ENCODE measurements around the gene KCNN1.
A peak's percentile ranks its signal among the peaks of the same experiment; 100 is the strongest.

The KCNN1 gene

DNA sequence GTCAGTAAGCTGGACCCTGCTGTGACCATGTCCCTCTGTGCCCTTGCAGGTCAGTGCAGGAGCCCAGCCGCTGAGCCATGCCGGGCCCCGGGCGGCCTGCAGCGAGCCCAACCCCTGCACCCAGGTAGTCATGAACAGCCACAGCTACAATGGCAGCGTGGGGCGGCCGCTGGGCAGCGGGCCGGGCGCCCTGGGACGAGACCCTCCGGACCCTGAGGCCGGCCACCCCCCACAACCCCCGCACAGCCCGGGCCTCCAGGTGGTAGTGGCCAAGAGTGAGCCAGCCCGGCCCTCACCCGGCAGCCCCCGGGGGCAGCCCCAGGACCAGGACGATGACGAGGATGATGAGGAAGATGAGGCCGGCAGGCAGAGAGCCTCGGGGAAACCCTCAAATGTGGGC lies 6.9 kb downstream of the KCNN1 start:
- no peak for TF ChIP-seq CTCF (IDR thresholded peaks at IDR 0.05)
- H3K9me3 Mint-ChIP-seq: no peaks in the 10 kb centered on the region
- no peak for DNase-seq
- no peak overlapping the region for H3K4me3 Mint-ChIP-seq
- no peak overlapping the region for H3K27ac Mint-ChIP-seq
- peaks cover 19% of the 10 kb centered on the region for H3K4me1 Mint-ChIP-seq
- H3K36me3 Mint-ChIP-seq (ENCODE audit: low read depth): peaks cover 26% of the 10 kb centered on the region
- no peaks in the 10 kb centered on the region for H3K27me3 Mint-ChIP-seq (ENCODE audit: low read depth, poor library complexity)

DNA sequence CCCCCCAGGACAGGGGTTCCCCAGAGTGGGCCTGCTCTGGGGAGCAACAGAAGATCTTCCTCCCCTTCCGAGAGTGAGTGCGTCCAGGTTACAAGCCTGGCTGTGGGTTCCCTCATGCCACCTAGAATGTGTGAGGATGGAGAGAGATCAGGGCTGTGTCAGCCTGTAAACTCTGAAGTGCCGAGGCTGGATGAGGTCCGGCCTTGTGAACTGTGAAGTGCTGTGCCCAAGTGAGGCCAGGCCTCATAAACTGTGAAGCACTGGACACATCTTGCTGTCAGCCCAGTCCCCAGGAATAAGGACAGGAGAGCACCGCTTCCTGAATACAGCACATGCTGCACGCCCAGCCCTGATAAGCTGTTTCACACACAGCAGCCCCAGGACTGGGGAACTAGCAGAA lies 7.6 kb downstream of the KCNN1 start:
- Mint-ChIP-seq H3K27ac (no peak overlapping the region), H3K36me3 (ENCODE audit: low read depth) (peaks cover 29% of the 10 kb centered on the region), H3K9me3 (no peaks in the 10 kb centered on the region), H3K4me3 (no peak overlapping the region), H3K27me3 (ENCODE audit: low read depth, poor library complexity) (peaks cover under 1% of the 10 kb centered on the region), H3K4me1 (peaks cover 16% of the 10 kb centered on the region)
- DNase-seq: no peak
- no peak for TF ChIP-seq CTCF (IDR thresholded peaks at IDR 0.05)

- H3K4me3 Mint-ChIP-seq: no peak overlapping the region
- no peak for TF ChIP-seq CTCF (IDR thresholded peaks at IDR 0.05)
- H3K4me1 Mint-ChIP-seq: peaks cover 12% of the 10 kb centered on the region
Measured at GRCh38 chr19:17975032-17975431, 8.1 kb downstream of the KCNN1 start.

DNA sequence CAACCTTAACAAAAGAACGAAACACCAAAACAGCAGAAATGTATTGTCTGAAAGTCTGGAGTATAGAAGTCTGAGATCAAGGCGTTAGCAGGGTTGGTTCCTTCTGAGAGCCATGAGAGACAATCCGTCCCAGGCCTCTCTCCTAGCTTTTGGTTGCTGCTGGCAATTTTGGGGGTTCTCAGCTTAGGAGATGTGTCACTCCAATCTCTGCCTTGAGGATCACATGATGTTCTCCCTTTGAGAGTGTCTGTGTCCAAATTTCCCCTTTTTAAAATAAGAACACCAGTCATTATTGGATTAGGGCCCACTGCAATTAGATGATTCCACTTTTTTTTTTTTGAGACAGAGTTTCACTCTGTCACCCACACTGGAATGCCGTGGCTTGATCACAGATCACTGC lies 10.1 kb downstream of the KCNN1 start:
- Mint-ChIP-seq H3K27me3 (ENCODE audit: low read depth, poor library complexity) (peaks cover 3% of the 10 kb centered on the region), H3K9me3 (no peaks in the 10 kb centered on the region), H3K36me3 (ENCODE audit: low read depth) (peaks cover 39% of the 10 kb centered on the region), H3K27ac (no peak overlapping the region), H3K4me1 (peaks cover 10% of the 10 kb centered on the region), H3K4me3 (no peak overlapping the region)
- TF ChIP-seq CTCF (IDR thresholded peaks at IDR 0.05): no peak
- no peak for DNase-seq

More at GRCh38 chr19:17975032-17975431, 8.1 kb downstream of the KCNN1 start:
- H3K36me3 Mint-ChIP-seq (ENCODE audit: low read depth): peaks cover 32% of the 10 kb centered on the region
- H3K27ac Mint-ChIP-seq: no peak overlapping the region
- peaks cover 3% of the 10 kb centered on the region for H3K27me3 Mint-ChIP-seq (ENCODE audit: low read depth, poor library complexity)
- H3K9me3 Mint-ChIP-seq: no peaks in the 10 kb centered on the region
- DNase-seq: no peak

DNA sequence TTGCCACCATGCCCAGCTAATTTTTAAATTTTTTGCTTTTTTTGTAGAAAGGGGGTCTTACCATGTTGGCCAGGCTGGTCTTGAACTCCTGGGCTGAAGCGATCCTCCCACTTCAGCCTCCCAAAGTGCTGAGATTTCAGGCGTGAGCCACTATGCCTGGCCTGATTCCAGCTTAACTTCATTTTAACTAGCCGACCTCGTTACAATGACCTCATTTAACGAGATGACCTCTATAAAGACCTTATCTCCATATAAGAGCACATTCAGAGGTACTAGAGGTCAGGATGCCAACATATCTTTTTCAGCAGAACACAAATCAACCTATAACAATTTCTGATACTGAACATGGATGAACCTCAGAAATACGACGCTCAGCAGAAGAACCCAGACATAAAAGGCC lies 10.6 kb downstream of the KCNN1 start:
- DNase-seq: no peak
- TF ChIP-seq CTCF (IDR thresholded peaks at IDR 0.05): no peak
- H3K27ac Mint-ChIP-seq: peak overlapping the region; percentile 41
- H3K4me1 Mint-ChIP-seq: peaks cover 5% of the 10 kb centered on the region
- peaks cover 39% of the 10 kb centered on the region for H3K36me3 Mint-ChIP-seq (ENCODE audit: low read depth)
- H3K4me3 Mint-ChIP-seq: no peak overlapping the region
- H3K27me3 Mint-ChIP-seq (ENCODE audit: low read depth, poor library complexity): peaks cover 3% of the 10 kb centered on the region
- no peaks in the 10 kb centered on the region for H3K9me3 Mint-ChIP-seq

- no peak for DNase-seq
- no peak overlapping the region for H3K27ac Mint-ChIP-seq
- H3K4me3 Mint-ChIP-seq: no peak overlapping the region
- H3K4me1 Mint-ChIP-seq: peaks cover 5% of the 10 kb centered on the region
- peaks cover 35% of the 10 kb centered on the region for H3K36me3 Mint-ChIP-seq (ENCODE audit: low read depth)
- no peak for TF ChIP-seq CTCF (IDR thresholded peaks at IDR 0.05)
- H3K27me3 Mint-ChIP-seq (ENCODE audit: low read depth, poor library complexity): peaks cover 6% of the 10 kb centered on the region
- H3K9me3 Mint-ChIP-seq: no peaks in the 10 kb centered on the region
Measured at GRCh38 chr19:17981611-17982010, 14.7 kb downstream of the KCNN1 start.

All from nephron progenitor cell (in vitro differentiated cells).